ENCODE results near the gene PIGU. TPM values are rescaled to one million over a fixed set of nuclear protein-coding genes. Genes with fewer than 3 reads are reported as not detected.

The PIGU gene
- total and polyA plus RNA-seq, 11 donors, result 10.8 to 24.8 (median 16.1) TPM

- ATAC-seq, result no peak
- H3K36me3 ChIP-seq, result peaks cover 0 to 12% (median 4%) of the 10 kb centered on the region in 9 donors
- H3K27ac ChIP-seq, result no peak overlapping the region
- no peaks in the 10 kb centered on the region for H3K27me3 ChIP-seq
- H3K9me3 ChIP-seq, result no peaks in the 10 kb centered on the region
- intact Hi-C loops (cut with DNase I), result loop anchor here in 1 of 10 donors (10.0 kb wide), 1 partner anchor 142 kb away; the partner anchor contains the start of gene TP53INP2
- H3K4me3 ChIP-seq, result no peak overlapping the region
- TF ChIP-seq CTCF (IDR thresholded peaks at IDR 0.05) (peak in 10 of 12 donors; percentile 17 to 50 (median 30)), POLR2A (IDR thresholded peaks at IDR 0.05) (no peak)
- H3K4me1 ChIP-seq, result peaks cover 0 to 29% (median 5%) of the 10 kb centered on the region in 12 donors
- WGBS, 4 donors, result 40 to 63% (median 58%) methylated on average over 3 to 5 of the region's 5 CpGs
- DNase-seq, result no peak
Observed at GRCh38 chr20:34562641-34563040, 114.3 kb downstream of the PIGU start.

- no peak for DNase-seq
- no peak for ATAC-seq
- WGBS, 4 donors, result 66 to 71% (median 69%) methylated on average over 10 of the region's 10 CpGs
- Histone ChIP-seq H3K4me1 (peaks cover 0 to 31% (median 9%) of the 10 kb centered on the region in 12 donors), H3K9me3 (no peaks in the 10 kb centered on the region), H3K36me3 (peaks cover 0 to 6% (median under 1%) of the 10 kb centered on the region in 9 donors), H3K27me3 (no peaks in the 10 kb centered on the region), H3K4me3 (no peak overlapping the region), H3K27ac (peak overlapping the region in 1 of 12 donors; percentile 31)
- intact Hi-C loops (cut with DNase I), result loop anchor here in 1 of 10 donors (10.0 kb wide), 1 partner anchor 143 kb away; the partner anchor contains the start of gene TP53INP2
- TF ChIP-seq POLR2A (IDR thresholded peaks at IDR 0.05) (no peak), CTCF (IDR thresholded peaks at IDR 0.05) (no peak)
Observed at GRCh38 chr20:34561661-34562060, 115.2 kb downstream of the PIGU start.

- H3K4me1 ChIP-seq, result peaks cover 0 to 31% (median 9%) of the 10 kb centered on the region in 12 donors
- DNase-seq (no peak), ATAC-seq (no peak)
- H3K27ac ChIP-seq, result peak overlapping the region in 1 of 12 donors; percentile 97
- H3K9me3 ChIP-seq, result no peaks in the 10 kb centered on the region
- WGBS, 4 donors, result 95 to 96% (median 96%) methylated on average over 7 of the region's 7 CpGs
- H3K27me3 ChIP-seq, result no peaks in the 10 kb centered on the region
- intact Hi-C loops (cut with DNase I), result loop anchor here in 1 of 10 donors (10.0 kb wide), 1 partner anchor 144 kb away; the partner anchor contains the start of gene TP53INP2
- H3K4me3 ChIP-seq, result no peak overlapping the region
- H3K36me3 ChIP-seq, result peaks cover 0 to 6% (median 0%) of the 10 kb centered on the region in 9 donors
- TF ChIP-seq POLR2A (IDR thresholded peaks at IDR 0.05) (no peak), CTCF (IDR thresholded peaks at IDR 0.05) (no peak)
Observed at GRCh38 chr20:34560614-34561013, 116.3 kb downstream of the PIGU start.

- DNase-seq (no peak), ATAC-seq (no peak)
- Histone ChIP-seq H3K27ac (peak overlapping the region in 5 of 12 donors; percentile 87 to 98 (median 97)), H3K36me3 (peaks cover 0 to 6% (median 0%) of the 10 kb centered on the region in 9 donors), H3K4me3 (no peak overlapping the region), H3K27me3 (no peaks in the 10 kb centered on the region), H3K4me1 (peaks cover 0 to 30% (median 9%) of the 10 kb centered on the region in 12 donors), H3K9me3 (no peaks in the 10 kb centered on the region)
- intact Hi-C loops (cut with DNase I), result loop anchor here in 1 of 10 donors (10.0 kb wide), 1 partner anchor 145 kb away; the partner anchor contains the start of gene TP53INP2
- WGBS, 4 donors, result 84 to 90% (median 87%) methylated on average over 12 of the region's 12 CpGs
- TF ChIP-seq POLR2A (IDR thresholded peaks at IDR 0.05) (no peak), CTCF (IDR thresholded peaks at IDR 0.05) (no peak)
Observed at GRCh38 chr20:34560141-34560523, 116.8 kb downstream of the PIGU start.

Data from heart left ventricle (tissue), 16 donors.